Bronchial epithelial cell (primary cell): ENCODE results near the gene ASPHD1. TPM values are rescaled to one million over a fixed set of nuclear protein-coding genes. Genes with fewer than 3 reads are reported as not detected.
"Not testable (repeated sequence)": the region's sequence is repeated elsewhere in the genome, so short reads cannot be mapped to it uniquely, and the experiment has no call there.

ENCODE experiments used
- DNase-seq: peaks from one replicate; pipeline ENCODE4 v3.0.0-alpha.2; 2010; ENCODE audit warnings: low read depth
- FAIRE-seq: peaks from 2 replicates; lab custom pipeline; 2011; peaks lifted over from hg19 to GRCh38; lab: Jason Lieb, UNC
- H3K27me3 ChIP-seq: 2 replicates; pipeline ENCODE4 v1.5.1; 2011; ENCODE audit warnings: low read length; ENCODE audit not compliant: control insufficient read depth, insufficient read depth
- H3K36me3 ChIP-seq: 2 replicates; pipeline ENCODE4 v1.5.1; 2011; ENCODE audit warnings: low read length; ENCODE audit not compliant: control insufficient read depth, insufficient read depth
- H3K4me3 ChIP-seq: 2 replicates; pipeline ENCODE4 v1.5.1; 2011; ENCODE audit warnings: mild to moderate bottlenecking, low read depth, low read length, control low read depth
- CTCF ChIP-seq: IDR thresholded peaks from 2 replicates; pipeline ENCODE4 v1.5.1; 2011; ENCODE audit warnings: mild to moderate bottlenecking, moderate library complexity, low read length, control low read depth, inconsistent platforms; ENCODE audit not compliant: insufficient read depth, severe bottlenecking
- total RNA-seq: library from RNA; depleted of rRNA; stranded (reverse); fragments of >200 nt; gene quantifications from 2 replicates; pipeline ENCODE4 v1.2.1, GENCODE V29; 2014

ASPHD1 gene
- total RNA-seq, 1 donor from 2014 or later = 2.4 TPM

DNA sequence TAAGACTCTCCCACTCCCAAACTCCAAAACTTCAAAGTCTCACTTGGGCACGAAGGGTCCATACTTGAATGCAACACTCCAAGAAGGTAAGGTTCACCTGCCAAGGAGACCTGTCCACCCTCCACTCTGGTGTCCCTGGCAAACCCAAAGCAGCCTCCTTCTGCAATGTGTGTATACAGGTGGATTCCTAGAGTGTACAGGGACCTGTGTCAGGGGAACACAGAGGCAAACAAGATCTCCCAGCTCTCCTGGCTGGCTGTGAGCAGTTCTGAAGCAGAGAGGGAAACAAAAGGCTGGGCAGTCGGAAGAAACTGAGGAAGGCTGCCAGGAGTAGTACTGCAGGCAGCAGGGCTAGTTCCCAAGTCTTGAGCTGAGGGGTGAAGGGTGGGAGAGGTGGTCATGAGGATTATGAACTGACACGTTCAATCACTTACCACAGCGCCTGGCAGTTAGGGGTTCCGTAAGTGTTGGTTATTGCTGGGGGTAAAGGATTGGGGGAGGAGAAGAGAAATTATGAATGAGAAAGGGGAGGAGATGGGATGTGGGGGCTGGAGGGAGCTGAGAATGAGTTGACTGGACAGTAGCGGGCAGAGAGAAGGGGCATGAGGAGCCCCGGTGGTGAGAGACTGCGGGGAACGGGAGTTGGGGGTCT, 24.9 kb downstream of the ASPHD1 start:
- Histone ChIP-seq H3K36me3 (peaks cover 7% of the 10 kb centered on the region), H3K4me3 (peak overlapping the region; percentile 96), H3K27me3 (no peaks in the 10 kb centered on the region)
- TF ChIP-seq CTCF = no peak
- FAIRE-seq (no peak), DNase-seq (no peak)

- no peaks in the 10 kb centered on the region for H3K27me3 ChIP-seq
- H3K4me3 ChIP-seq = peak within 1 kb of the TSS; percentile 96
- peaks cover 7% of the 10 kb centered on the region for H3K36me3 ChIP-seq
- peak; percentile 1 for TF ChIP-seq CTCF
- no peak for FAIRE-seq
- DNase-seq = peak; percentile 62
These were observed 25.8 kb downstream of the ASPHD1 start, which contains the start of gene KCTD13 for GRCh38 chr16:29925781-29926710. Gene KCTD13 (minus strand): TSS chr16:29926226. CDS start chr16:29926033, 193 bp downstream.

DNA sequence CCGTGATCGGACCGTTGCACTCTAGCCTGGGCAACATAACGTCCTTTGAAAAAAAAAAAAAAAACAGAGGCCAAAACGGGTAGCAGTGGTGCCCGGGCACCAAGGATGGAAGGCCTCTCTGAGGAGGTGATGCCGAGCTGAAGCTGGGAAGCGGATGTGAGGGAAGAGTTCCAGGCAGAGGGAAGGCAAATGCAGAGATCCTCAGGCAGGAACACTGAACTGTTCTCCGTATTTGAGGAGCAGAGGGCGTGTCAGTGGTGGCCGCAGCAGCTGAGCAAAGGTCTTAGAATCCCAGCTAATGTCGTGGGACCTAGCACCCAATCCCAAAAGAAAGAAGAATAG, 26.4 kb downstream of the ASPHD1 start:
- FAIRE-seq (no peak), DNase-seq (peak; percentile 18)
- peak overlapping the region; percentile 96 for H3K4me3 ChIP-seq
- H3K27me3 ChIP-seq = no peaks in the 10 kb centered on the region
- TF ChIP-seq CTCF = no peak
- peaks cover 4% of the 10 kb centered on the region for H3K36me3 ChIP-seq

- Histone ChIP-seq H3K4me3 (peak overlapping the region; percentile 96), H3K36me3 (peaks cover 4% of the 10 kb centered on the region), H3K27me3 (no peaks in the 10 kb centered on the region)
- DNase-seq = no peak
- TF ChIP-seq CTCF = no peak
- no peak for FAIRE-seq
These were observed 27.0 kb downstream of the ASPHD1 start for GRCh38 chr16:29927070-29927905.

- H3K27me3 ChIP-seq, FAIRE-seq, H3K36me3 ChIP-seq, DNase-seq, H3K4me3 ChIP-seq: not testable (repeated sequence)
These were observed 31.5 kb downstream of the ASPHD1 start for GRCh38 chr16:29931750-29932149.
